ENCODE results near the gene KIF18B.
A peak's percentile ranks its signal among the peaks of the same experiment; 100 is the strongest.

Gene KIF18B

DNA sequence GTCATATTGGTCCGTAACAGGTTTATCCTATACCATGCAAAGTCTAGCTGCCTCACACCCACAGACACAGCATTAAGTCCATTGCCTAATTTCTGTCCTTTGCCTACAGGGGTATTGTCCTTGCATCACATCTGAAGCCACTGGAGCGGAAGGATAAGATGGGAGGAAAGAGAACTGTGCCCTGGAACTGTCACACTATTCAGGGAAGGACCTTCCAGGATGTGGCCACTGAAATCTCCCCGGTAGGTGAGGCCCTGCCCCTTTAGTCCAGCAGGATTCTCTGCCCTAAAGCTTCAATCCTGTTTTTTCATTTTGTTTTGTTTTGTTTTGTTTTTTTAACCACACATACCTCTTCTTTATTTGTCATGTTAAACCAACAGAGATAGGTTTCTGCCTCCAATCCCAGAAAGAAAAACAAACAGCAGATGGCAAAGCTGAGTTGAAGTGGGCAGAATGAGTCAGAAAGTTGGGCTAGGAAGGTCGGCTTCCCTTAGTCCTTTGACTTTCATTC lies 46.1 kb downstream of the KIF18B start:
- no peak for TF ChIP-seq POLR2AphosphoS5 (IDR thresholded peaks at IDR 0.05; ENCODE audit: low read depth, low read length)
- no peak for TF ChIP-seq FOXP2 (optimal IDR thresholded peaks at IDR 0.05; ENCODE audit: borderline replicate concordance, extremely low read depth, extremely low read length, insufficient read depth)
- TF ChIP-seq SIN3A (IDR thresholded peaks at IDR 0.05; ENCODE audit: borderline replicate concordance, insufficient read depth, low read length): no peak
- no peak for TF ChIP-seq TAF1 (IDR thresholded peaks at IDR 0.05; ENCODE audit: borderline replicate concordance, insufficient read depth, low read length)
- TF ChIP-seq, protein P1, sequence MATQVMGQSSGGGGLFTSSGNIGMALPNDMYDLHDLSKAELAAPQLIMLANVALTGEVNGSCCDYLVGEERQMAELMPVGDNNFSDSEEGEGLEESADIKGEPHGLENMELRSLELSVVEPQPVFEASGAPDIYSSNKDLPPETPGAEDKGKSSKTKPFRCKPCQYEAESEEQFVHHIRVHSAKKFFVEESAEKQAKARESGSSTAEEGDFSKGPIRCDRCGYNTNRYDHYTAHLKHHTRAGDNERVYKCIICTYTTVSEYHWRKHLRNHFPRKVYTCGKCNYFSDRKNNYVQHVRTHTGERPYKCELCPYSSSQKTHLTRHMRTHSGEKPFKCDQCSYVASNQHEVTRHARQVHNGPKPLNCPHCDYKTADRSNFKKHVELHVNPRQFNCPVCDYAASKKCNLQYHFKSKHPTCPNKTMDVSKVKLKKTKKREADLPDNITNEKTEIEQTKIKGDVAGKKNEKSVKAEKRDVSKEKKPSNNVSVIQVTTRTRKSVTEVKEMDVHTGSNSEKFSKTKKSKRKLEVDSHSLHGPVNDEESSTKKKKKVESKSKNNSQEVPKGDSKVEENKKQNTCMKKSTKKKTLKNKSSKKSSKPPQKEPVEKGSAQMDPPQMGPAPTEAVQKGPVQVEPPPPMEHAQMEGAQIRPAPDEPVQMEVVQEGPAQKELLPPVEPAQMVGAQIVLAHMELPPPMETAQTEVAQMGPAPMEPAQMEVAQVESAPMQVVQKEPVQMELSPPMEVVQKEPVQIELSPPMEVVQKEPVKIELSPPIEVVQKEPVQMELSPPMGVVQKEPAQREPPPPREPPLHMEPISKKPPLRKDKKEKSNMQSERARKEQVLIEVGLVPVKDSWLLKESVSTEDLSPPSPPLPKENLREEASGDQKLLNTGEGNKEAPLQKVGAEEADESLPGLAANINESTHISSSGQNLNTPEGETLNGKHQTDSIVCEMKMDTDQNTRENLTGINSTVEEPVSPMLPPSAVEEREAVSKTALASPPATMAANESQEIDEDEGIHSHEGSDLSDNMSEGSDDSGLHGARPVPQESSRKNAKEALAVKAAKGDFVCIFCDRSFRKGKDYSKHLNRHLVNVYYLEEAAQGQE (IDR thresholded peaks at IDR 0.05; ENCODE audit: insufficient read depth in 1 of 2, low read depth in 2 of 2, low read length in 2 of 2): no peak

DNA sequence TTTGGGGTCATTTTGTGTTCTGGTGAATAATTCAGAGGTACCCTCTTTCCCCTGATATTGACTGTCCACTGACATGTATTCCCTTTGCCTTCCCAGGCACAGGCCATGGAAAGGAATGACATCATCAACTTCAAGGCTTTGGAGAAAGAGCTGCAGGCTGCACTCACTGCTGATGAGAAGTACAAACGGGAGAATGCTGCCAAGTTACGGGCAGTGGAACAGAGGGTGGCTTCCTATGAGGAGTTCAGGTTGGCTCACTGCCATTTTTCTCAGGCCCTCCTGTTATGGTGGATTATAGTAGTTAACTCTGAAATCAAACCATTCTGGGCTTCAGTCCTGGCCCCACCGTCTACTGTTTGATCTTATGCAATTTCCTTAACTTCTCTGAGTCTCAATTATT lies 46.7 kb downstream of the KIF18B start:
- TF ChIP-seq TAF1 (IDR thresholded peaks at IDR 0.05; ENCODE audit: borderline replicate concordance, insufficient read depth, low read length): no peak
- TF ChIP-seq, protein P1 (IDR thresholded peaks at IDR 0.05; ENCODE audit: insufficient read depth in 1 of 2, low read depth in 2 of 2, low read length in 2 of 2): no peak
- no peak for TF ChIP-seq POLR2AphosphoS5 (IDR thresholded peaks at IDR 0.05; ENCODE audit: low read depth, low read length)
- TF ChIP-seq SIN3A (IDR thresholded peaks at IDR 0.05; ENCODE audit: borderline replicate concordance, insufficient read depth, low read length): no peak
- TF ChIP-seq FOXP2 (optimal IDR thresholded peaks at IDR 0.05; ENCODE audit: borderline replicate concordance, extremely low read depth, extremely low read length, insufficient read depth): no peak

DNA sequence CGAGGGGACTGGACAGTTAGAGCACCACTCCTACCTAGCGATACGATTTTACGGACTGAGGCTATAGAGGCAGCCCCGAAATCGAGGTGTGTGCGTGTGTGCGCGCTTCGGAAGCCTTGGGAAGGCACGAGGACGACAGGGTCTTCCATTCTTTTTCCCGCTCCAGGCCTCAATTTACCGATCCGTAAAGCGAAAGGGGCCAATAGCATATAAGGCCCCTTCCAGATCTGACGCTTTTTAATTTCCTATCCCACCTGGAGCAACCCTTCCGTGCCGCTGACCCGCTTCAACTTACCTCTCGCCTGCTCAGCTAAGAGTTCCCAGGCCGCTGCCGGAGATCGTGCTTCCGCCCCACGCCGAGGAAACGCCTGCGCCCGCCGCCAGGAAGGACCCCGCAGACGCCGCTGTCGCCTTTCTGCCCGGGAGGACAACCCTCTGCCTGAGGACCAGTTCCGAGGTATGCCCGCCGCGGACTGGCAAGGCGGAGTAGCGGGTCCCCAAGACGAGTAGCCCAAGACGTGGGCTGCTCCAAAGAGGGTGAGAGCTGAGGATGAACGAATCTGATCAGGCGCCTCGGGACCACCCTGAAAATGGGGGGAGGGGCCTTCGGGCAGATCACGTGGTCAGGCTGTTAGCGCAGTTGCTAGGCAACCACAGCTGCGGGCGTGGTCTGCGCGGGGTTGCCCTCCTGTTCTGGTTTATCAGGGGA lies 48.3 kb downstream of the KIF18B start, which contains the start of gene EFTUD2:
TSS of gene EFTUD2 (minus strand) at position 372 of the 709 bp plus-strand sequence. CDS start 4,924 bp downstream, outside the sequence.
- peak; percentile 94 for TF ChIP-seq POLR2AphosphoS5 (IDR thresholded peaks at IDR 0.05; ENCODE audit: low read depth, low read length)
- TF ChIP-seq SIN3A (IDR thresholded peaks at IDR 0.05; ENCODE audit: borderline replicate concordance, insufficient read depth, low read length): peak; percentile 81
- TF ChIP-seq, protein P1 (IDR thresholded peaks at IDR 0.05; ENCODE audit: insufficient read depth in 1 of 2, low read depth in 2 of 2, low read length in 2 of 2): peak in 1 of 2 experiments; percentile 57; a peak in 1 of 4 replicates
- peak; percentile 83; the same call in 1 of the 2 replicates for TF ChIP-seq TAF1 (IDR thresholded peaks at IDR 0.05; ENCODE audit: borderline replicate concordance, insufficient read depth, low read length)
- peak; percentile 94 for TF ChIP-seq FOXP2 (optimal IDR thresholded peaks at IDR 0.05; ENCODE audit: borderline replicate concordance, extremely low read depth, extremely low read length, insufficient read depth)

DNA sequence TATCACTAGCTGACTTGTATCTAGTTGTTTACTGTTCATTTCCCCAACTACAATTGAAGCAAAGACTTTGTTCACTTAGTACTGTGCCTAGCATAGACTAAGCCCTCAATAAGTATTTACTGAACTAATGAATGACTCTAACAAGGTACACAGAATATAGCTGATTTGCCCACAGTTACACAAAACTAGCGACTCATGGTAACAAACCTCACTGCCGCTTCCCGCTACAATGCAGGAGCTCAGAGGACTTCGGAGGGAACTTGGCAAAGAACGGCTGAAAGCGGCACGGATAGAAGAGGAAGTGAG lies 48.9 kb downstream of the KIF18B start:
- TF ChIP-seq POLR2AphosphoS5 (IDR thresholded peaks at IDR 0.05; ENCODE audit: low read depth, low read length) (no peak), FOXP2 (optimal IDR thresholded peaks at IDR 0.05; ENCODE audit: borderline replicate concordance, extremely low read depth, extremely low read length, insufficient read depth) (no peak), TAF1 (IDR thresholded peaks at IDR 0.05; ENCODE audit: borderline replicate concordance, insufficient read depth, low read length) (no peak), SIN3A (IDR thresholded peaks at IDR 0.05; ENCODE audit: borderline replicate concordance, insufficient read depth, low read length) (no peak)
- TF ChIP-seq, protein P1 (IDR thresholded peaks at IDR 0.05; ENCODE audit: insufficient read depth in 1 of 2, low read depth in 2 of 2, low read length in 2 of 2): no peak

Data from PFSK-1 (cell line).